HG02798 (cell line): ENCODE results near the gene GBGT1.

Experiments used
- ATAC-seq: cut with Tn5 transposase; IDR thresholded peaks from one replicate; pipeline ENCODE4 v1.9.1; 2021; ENCODE audit warnings: mild to moderate bottlenecking; ENCODE audit not compliant: unreplicated experiment, poor library complexity

Gene GBGT1

GRCh38 chr9:133117271-133118178, 46.2 kb downstream of the GBGT1 start:
- no peak for ATAC-seq

GRCh38 chr9:133116346-133117231, 47.1 kb downstream of the GBGT1 start:
- no peak for ATAC-seq

- ATAC-seq, result peak; percentile 75
Observed at GRCh38 chr9:133115604-133116345, 47.9 kb downstream of the GBGT1 start.

DNA sequence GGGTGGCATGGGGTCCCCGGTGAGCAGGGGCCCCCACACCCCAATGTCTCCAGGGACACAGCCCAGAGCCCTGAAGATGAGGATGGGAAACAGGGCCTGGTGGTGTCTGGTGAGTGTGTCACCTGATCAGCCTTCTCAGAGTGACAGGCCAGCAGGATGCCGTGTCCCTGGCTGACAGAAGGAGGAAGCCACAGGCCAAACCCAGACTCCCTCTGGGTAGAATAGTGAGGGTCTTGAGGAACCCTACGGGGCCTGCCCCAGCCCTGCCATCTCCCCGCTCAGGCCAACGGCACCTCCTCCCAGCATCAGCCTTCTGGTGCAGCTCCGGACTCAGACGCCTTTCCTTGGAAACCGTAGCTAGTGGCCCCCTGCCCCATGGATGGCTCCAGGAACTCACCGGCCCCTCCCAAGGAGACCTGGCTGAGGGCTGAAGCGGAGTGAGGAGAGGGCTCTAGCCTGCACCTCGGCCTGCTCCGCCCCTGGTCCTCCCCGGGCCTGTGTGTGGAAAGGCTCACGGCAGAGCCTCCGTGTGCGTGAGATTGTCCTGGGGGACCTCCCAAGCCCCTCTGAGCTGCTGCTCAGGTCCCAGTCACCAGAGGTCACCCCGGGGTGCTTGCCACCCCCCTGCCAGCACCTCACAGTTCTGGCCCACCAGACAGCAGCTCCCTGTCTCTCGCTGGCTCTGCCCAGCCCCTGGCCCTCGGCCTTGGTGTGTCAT, 48.7 kb downstream of the GBGT1 start:
- ATAC-seq, result peak; percentile 4

GRCh38 chr9:133113949-133114885, 49.5 kb downstream of the GBGT1 start:
- ATAC-seq, result no peak

- ATAC-seq, result no peak
Observed at GRCh38 chr9:133113163-133113948, 50.4 kb downstream of the GBGT1 start.

DNA sequence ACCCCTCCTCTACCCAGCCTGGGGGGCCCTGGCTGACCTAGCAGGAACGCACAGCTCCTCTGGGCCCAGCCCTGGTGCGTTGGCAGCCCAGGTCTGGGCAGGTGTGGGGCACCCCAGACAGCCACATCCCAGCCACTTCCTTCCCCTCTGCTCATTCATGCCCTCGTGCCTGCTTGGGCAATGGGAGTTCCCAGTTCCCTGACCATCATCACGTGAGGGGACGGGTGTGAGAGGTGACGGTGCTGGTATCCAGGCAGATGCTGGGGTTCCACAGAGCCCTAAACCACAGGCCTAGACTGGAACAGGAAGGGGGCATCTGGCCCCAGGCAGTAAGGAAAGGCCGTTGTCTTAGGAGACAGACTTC, 51.1 kb downstream of the GBGT1 start:
- no peak for ATAC-seq

- ATAC-seq, result no peak
Observed at GRCh38 chr9:133111808-133112662, 51.7 kb downstream of the GBGT1 start.

- ATAC-seq, result no peak
Observed at GRCh38 chr9:133109931-133110650, 53.6 kb downstream of the GBGT1 start.

GRCh38 chr9:133108794-133109641, 54.7 kb downstream of the GBGT1 start:
- no peak for ATAC-seq

GRCh38 chr9:133107961-133108793, 55.5 kb downstream of the GBGT1 start:
- ATAC-seq, result no peak

DNA sequence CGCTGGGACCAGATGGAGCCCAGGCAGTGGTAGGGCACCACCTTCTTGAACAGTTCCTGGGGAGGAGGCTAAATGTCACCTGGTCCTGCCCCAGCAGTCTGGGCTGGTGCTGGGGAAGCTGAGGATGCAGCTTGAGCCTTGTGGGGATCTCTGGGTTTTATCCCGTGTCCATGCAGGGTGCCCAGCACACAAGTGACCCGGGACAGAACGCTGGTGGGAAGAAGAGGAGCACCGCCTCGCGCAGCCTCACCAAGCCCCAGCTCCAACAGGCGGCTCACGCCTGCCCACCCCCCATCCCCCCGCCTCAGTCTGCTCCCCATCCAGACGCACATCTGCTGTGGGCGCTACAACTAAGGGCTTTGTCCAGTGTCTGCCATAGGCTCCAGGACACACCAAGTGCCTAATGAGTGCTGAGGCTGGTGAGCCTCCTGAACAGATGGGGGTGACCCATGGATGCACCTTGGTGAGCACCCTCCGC, 56.4 kb downstream of the GBGT1 start:
- ATAC-seq, result no peak

DNA sequence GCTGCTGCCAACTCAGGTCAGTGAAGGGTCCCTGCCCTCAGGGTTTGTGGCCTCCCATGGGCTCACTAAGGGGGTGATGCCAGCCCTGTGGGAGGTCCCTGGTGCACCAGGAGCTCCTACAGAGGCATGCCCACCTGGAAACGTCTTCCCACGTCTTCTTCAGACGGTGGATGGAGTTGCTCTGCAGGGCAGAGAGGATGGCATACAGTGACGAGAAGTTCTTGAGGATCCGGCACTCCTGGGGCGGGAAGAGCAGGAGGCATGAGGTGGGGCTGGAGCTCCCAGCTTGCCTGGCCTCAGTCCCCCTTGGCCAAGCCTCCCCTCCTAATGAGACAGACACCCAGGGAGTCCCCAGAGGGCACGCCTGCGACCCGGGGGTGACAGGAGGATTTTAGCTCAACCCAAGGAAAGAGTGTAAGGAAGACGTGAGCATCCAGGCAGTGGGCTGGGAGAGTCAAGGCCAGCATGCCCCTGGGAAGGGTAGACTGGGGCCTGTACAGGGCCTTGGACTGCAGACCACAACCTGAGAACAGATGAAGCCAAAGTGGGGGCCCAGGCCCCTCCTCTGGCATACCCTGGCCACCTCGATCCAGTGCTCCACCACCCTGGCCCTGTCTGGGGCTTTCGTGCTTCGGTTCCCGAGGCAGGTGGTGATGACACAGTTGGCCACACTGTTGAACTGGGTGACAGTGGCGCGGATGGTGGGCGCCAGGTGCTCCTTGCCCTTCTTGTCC, 57.0 kb downstream of the GBGT1 start:
- ATAC-seq, result no peak

DNA sequence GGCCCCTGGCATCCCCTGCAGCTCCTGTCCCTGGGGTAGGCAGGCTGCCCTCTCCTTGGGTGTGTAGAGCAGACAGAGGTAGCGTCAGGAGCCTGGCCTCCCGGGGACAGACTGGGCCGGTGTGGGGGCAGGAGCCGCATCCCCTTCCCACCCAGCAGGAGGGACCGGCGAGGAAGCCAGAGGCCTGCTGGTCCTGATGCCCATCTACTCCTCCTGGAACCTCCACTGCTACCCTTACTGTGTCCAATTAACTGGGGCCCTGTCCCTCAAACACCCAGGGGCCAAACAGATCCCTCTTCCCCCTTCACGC, 58.3 kb downstream of the GBGT1 start:
- ATAC-seq, result no peak
